Smooth muscle cell of bladder (primary cell): ENCODE results near the gene SETBP1. TPM values are rescaled to one million over a fixed set of nuclear protein-coding genes. Genes with fewer than 3 reads are reported as not detected.

ENCODE experiments used
- total RNA-seq: library from RNA; depleted of rRNA; stranded (reverse); fragments of >200 nt; gene quantifications from 2 replicates; pipeline ENCODE4 v1.2.3, GENCODE V29; 2014

SETBP1 gene
- total RNA-seq: 0.85 and 2.8 TPM in 2 replicates

GRCh38 chr18:44680273-44681075, at the start of gene SETBP1:
SETBP1 (plus strand) TSS chr18:44680888; CDS start chr18:44701347, 20,459 bp downstream.

